ENCODE results near the gene SART1.
A peak's percentile ranks its signal among the peaks of the same experiment; 100 is the strongest.

The SART1 gene

DNA sequence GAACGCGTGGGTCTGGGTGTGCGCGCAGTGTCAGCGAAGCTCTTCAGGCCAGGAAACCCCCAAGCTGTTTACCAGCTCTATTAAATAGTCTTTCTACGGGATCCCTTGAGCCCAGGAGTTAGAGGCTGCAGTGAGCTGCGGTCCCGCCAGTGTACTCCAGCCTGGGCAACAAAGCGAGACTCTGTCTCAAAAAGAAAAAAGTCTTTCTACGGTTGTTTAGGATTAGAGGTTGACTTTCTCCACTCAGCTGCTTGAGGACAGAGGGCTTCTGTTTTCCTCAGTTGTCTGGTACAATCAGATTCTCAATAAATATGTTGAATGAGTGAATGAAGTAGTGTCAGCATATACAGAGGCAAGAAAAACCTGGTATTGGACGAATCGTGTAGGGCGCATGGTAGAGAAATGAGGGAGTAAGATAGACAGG lies 619 bp downstream of the SART1 start:
- H3K27ac ChIP-seq = no peak overlapping the region
- H3K36me3 ChIP-seq (ENCODE audit: control insufficient read depth, insufficient read depth, low read length) = no peaks in the 10 kb centered on the region
- peak overlapping the region; percentile 78 for H3K4me2 ChIP-seq (ENCODE audit: low read length)
- H3K9ac ChIP-seq = no peak overlapping the region
- H3K4me1 ChIP-seq = peaks cover 7% of the 10 kb centered on the region
- no peak overlapping the region for H2AFZ ChIP-seq
- H3K27me3 ChIP-seq (ENCODE audit: control insufficient read depth, insufficient read depth, low read length) = no peaks in the 10 kb centered on the region
- H3K4me3 ChIP-seq (ENCODE audit: low read depth, low read length) = peak overlapping the region; percentile 44
- H3K79me2 ChIP-seq = peaks cover 12% of the 10 kb centered on the region
- no peaks in the 10 kb centered on the region for H3K9me3 ChIP-seq (ENCODE audit: control insufficient read depth, low read length)
- TF ChIP-seq, protein P1, sequence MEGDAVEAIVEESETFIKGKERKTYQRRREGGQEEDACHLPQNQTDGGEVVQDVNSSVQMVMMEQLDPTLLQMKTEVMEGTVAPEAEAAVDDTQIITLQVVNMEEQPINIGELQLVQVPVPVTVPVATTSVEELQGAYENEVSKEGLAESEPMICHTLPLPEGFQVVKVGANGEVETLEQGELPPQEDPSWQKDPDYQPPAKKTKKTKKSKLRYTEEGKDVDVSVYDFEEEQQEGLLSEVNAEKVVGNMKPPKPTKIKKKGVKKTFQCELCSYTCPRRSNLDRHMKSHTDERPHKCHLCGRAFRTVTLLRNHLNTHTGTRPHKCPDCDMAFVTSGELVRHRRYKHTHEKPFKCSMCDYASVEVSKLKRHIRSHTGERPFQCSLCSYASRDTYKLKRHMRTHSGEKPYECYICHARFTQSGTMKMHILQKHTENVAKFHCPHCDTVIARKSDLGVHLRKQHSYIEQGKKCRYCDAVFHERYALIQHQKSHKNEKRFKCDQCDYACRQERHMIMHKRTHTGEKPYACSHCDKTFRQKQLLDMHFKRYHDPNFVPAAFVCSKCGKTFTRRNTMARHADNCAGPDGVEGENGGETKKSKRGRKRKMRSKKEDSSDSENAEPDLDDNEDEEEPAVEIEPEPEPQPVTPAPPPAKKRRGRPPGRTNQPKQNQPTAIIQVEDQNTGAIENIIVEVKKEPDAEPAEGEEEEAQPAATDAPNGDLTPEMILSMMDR (IDR thresholded peaks at IDR 0.05) = no peak

DNA sequence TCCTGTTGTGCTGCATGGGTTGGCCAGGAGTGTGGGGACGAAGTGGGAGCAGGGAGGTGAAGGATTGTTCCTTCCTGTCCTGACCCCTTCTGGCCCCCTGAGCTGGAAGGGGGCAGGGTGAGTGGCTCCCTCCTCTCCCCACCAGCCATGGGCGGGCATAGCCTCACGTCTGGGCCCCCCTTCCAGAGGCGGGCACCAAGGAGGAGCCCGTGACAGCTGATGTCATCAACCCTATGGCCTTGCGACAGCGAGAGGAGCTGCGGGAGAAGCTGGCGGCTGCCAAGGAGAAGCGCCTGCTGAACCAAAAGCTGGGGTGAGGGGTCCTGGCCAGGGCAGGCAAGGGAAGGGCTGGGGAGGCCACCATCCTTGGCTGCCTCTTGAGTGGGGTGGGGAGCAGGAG lies 3.4 kb downstream of the SART1 start:
- H3K9me3 ChIP-seq (ENCODE audit: control insufficient read depth, low read length) = no peaks in the 10 kb centered on the region
- no peak overlapping the region for H3K4me2 ChIP-seq (ENCODE audit: low read length)
- H3K4me1 ChIP-seq = peaks cover 7% of the 10 kb centered on the region
- H3K9ac ChIP-seq = no peak overlapping the region
- no peaks in the 10 kb centered on the region for H3K27me3 ChIP-seq (ENCODE audit: control insufficient read depth, insufficient read depth, low read length)
- H3K79me2 ChIP-seq = peaks cover 12% of the 10 kb centered on the region
- no peak overlapping the region for H3K4me3 ChIP-seq (ENCODE audit: low read depth, low read length)
- H3K36me3 ChIP-seq (ENCODE audit: control insufficient read depth, insufficient read depth, low read length) = no peaks in the 10 kb centered on the region
- H3K27ac ChIP-seq = no peak overlapping the region
- TF ChIP-seq, protein P1 (IDR thresholded peaks at IDR 0.05) = no peak
- no peak overlapping the region for H2AFZ ChIP-seq

DNA sequence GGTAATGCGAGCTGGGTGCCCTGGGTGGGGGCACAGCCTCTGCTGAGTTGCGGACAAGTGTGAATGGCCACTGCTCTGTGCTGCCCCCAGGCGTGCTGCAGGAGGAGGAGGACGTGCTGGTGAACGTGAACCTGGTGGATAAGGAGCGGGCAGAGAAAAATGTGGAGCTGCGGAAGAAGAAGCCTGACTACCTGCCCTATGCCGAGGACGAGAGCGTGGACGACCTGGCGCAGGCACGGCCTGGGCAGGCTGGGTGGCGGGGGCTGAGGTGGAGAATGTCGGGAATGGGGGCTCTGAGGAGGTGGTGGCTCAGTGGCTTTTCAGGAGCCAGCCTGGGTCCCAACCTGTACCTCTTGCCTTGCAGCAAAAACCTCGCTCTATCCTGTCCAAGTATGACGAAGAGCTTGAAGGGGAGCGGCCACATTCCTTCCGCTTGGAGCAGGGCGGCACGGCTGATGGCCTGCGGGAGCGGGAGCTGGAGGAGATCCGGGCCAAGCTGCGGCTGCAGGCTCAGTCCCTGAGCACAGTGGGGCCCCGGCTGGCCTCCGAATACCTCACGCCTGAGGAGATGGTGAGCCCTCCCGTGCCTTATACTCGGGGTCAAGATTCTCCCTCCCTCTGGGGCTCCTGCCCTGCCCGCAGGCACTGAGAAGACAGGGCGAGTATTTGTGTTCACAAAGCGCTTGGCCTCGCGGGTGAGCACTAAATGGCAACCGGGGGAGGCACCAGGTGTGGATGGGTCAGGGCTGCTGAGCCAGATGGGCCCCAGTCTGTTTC lies 4.6 kb downstream of the SART1 start:
- peaks cover 7% of the 10 kb centered on the region for H3K4me1 ChIP-seq
- no peaks in the 10 kb centered on the region for H3K27me3 ChIP-seq (ENCODE audit: control insufficient read depth, insufficient read depth, low read length)
- H3K79me2 ChIP-seq = peaks cover 12% of the 10 kb centered on the region
- no peak overlapping the region for H3K27ac ChIP-seq
- H3K4me2 ChIP-seq (ENCODE audit: low read length) = no peak overlapping the region
- H3K4me3 ChIP-seq (ENCODE audit: low read depth, low read length) = no peak overlapping the region
- no peaks in the 10 kb centered on the region for H3K36me3 ChIP-seq (ENCODE audit: control insufficient read depth, insufficient read depth, low read length)
- no peaks in the 10 kb centered on the region for H3K9me3 ChIP-seq (ENCODE audit: control insufficient read depth, low read length)
- TF ChIP-seq, protein P1 (IDR thresholded peaks at IDR 0.05) = no peak
- H2AFZ ChIP-seq = no peak overlapping the region
- no peak overlapping the region for H3K9ac ChIP-seq

DNA sequence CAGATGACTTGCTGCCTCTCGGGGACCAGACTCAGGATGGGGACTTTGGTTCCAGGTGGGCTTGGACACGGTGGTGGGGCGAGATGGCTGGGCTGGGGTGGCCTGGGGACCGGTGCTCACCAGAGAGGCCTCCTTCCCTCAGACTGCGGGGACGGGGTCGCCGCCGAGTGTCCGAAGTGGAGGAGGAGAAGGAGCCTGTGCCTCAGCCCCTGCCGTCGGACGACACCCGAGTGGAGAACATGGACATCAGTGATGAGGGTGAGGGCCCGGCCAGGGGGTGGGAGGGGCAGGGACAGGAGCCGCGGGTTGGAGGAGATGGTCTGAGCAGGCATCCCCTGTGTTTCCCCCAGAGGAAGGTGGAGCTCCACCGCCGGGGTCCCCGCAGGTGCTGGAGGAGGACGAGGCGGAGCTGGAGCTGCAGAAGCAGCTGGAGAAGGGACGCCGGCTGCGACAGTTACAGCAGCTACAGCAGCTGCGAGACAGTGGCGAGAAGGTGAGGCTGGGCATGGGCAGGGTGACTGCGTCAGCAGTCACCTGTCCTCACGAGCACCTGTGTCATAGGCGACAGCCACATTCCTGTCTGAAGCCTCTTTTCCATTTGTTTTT lies 5.9 kb downstream of the SART1 start:
- Histone ChIP-seq H3K79me2 (peaks cover 7% of the 10 kb centered on the region), H3K4me2 (ENCODE audit: low read length) (no peak overlapping the region), H3K4me1 (peaks cover 7% of the 10 kb centered on the region), H2AFZ (no peak overlapping the region), H3K27me3 (ENCODE audit: control insufficient read depth, insufficient read depth, low read length) (no peaks in the 10 kb centered on the region), H3K9ac (no peak overlapping the region), H3K9me3 (ENCODE audit: control insufficient read depth, low read length) (no peaks in the 10 kb centered on the region), H3K36me3 (ENCODE audit: control insufficient read depth, insufficient read depth, low read length) (no peaks in the 10 kb centered on the region), H3K27ac (no peak overlapping the region), H3K4me3 (ENCODE audit: low read depth, low read length) (no peak overlapping the region)
- TF ChIP-seq, protein P1 (IDR thresholded peaks at IDR 0.05) = no peak
